NB4 (cell line): ENCODE results near the gene SSR2.

Experiments used
- MYC ChIP-seq: IDR thresholded peaks from 2 replicates; pipeline ENCODE4 v1.6.1; 2011; ENCODE audit warnings: low read depth, low read length
- TF ChIP-seq, protein P1 (sequence below): IDR thresholded peaks from one replicate; pipeline ENCODE4 v1.5.1; 2012; ENCODE audit warnings: low read depth, low read length

DNA sequence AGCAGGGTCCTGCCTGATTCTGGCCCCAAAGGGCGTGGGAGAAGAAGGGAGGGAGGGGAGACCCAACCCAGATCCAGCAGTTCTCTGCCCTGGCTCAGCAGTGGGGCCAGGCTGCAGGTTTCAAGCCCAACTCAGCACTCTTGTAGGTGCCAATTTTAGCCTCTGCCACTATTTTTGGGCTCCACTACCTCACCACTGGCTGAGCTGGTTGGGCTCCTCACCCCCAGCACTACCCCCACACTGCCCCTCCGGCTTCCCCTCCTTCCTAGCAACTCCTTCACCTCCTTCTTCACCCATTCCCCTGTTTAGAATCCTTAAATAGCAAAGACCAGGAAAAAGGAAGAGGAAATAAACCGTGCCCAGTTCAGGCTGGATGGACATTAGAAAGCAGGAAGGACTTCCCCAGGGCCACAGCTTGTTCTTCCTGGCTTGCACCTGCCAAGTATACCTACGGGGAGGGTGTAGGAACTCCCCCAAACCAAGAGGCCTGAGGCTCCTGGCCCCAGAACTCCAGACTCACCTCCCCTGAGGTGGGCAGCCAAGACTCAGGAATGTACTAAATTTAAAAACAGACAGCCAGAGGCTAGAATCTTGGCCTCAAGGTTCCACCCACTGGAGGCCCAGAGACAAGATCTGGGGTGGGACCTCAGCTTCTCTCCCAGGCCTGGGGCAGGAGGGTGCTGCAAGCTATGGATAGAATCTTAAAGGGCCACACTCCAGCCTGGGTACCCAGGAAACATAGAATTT is 41.0 kb downstream of the SSR2 start:
- TF ChIP-seq, protein P1, sequence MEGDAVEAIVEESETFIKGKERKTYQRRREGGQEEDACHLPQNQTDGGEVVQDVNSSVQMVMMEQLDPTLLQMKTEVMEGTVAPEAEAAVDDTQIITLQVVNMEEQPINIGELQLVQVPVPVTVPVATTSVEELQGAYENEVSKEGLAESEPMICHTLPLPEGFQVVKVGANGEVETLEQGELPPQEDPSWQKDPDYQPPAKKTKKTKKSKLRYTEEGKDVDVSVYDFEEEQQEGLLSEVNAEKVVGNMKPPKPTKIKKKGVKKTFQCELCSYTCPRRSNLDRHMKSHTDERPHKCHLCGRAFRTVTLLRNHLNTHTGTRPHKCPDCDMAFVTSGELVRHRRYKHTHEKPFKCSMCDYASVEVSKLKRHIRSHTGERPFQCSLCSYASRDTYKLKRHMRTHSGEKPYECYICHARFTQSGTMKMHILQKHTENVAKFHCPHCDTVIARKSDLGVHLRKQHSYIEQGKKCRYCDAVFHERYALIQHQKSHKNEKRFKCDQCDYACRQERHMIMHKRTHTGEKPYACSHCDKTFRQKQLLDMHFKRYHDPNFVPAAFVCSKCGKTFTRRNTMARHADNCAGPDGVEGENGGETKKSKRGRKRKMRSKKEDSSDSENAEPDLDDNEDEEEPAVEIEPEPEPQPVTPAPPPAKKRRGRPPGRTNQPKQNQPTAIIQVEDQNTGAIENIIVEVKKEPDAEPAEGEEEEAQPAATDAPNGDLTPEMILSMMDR = no peak
- TF ChIP-seq MYC = no peak
